Endothelial cell of umbilical vein (primary cell): Measurements from ENCODE around the gene HNRNPDL. TPM values are rescaled to one million over a fixed set of nuclear protein-coding genes. Genes with fewer than 3 reads are reported as not detected.
"Not testable (repeated sequence)": the region's sequence is repeated elsewhere in the genome, so short reads cannot be mapped to it uniquely, and the experiment has no call there.

ENCODE experiments used
- BruUV-seq: library from RNA; stranded (reverse); fragments of 400-500 nt; replicated peaks from 2 replicates; lab custom pipeline; 2021; lab: Mats Ljungman, UMichigan
- CTCF ChIA-PET: fragments of 300-600, 350-600 bp; sonication (Branson Sonifier 250); formaldehyde crosslinking; loops from one replicate; lab custom pipeline; 2021; ENCODE audit warnings: antibody characterized with exemption, inconsistent platforms; lab: Charles Lee
- POLR2A ChIA-PET: fragments of 300-600, 350-600 bp; sonication (Branson Sonifier 250); formaldehyde crosslinking; loops from one replicate; lab custom pipeline; 2021; ENCODE audit warnings: antibody characterized with exemption, inconsistent platforms; lab: Charles Lee
- DNase-seq: peaks from one replicate; pipeline ENCODE4 v3.0.0-alpha.2; 2011; ENCODE audit warnings: low read depth, low spot score
- FAIRE-seq: peaks from 2 replicates; lab custom pipeline; 2011; peaks lifted over from hg19 to GRCh38; lab: Jason Lieb, UNC
- H2AFZ ChIP-seq: 2 replicates; pipeline ENCODE4 v1.6.0; 2012; ENCODE audit warnings: low read depth, low read length, control low read depth, inconsistent platforms
- H3K27ac ChIP-seq: 2 replicates; pipeline ENCODE4 v1.5.1; 2011; ENCODE audit warnings: low read depth, mild to moderate bottlenecking, control low read depth, low read length, moderate library complexity; ENCODE audit not compliant: insufficient read depth
- H3K27me3 ChIP-seq, 2 experiments: 2 replicates each; pipeline versions ENCODE4 v1.6.0 to v1.6.1; 2011; ENCODE audit warnings: low read length in 2 of 2, mixed read lengths in 1 of 2; ENCODE audit not compliant: control insufficient read depth in 2 of 2, insufficient read depth in 2 of 2
- H3K36me3 ChIP-seq, 2 experiments: 2 replicates in 1 of 2; 3 replicates in 1 of 2; pipeline ENCODE4 v1.5.1; 2011; ENCODE audit warnings: low read length in 2 of 2, mild to moderate bottlenecking in 1 of 2, moderate library complexity in 1 of 2; ENCODE audit not compliant: control insufficient read depth in 2 of 2, insufficient read depth in 2 of 2; ENCODE audit errors: extremely low read depth in 1 of 2
- H3K4me1 ChIP-seq: 3 replicates; pipeline ENCODE4 v1.5.1; 2011; ENCODE audit warnings: mild to moderate bottlenecking, low read length; ENCODE audit not compliant: control insufficient read depth, insufficient read depth; ENCODE audit errors: extremely low read depth
- H3K4me2 ChIP-seq: 2 replicates; pipeline ENCODE4 v1.6.1; 2011; ENCODE audit warnings: low read length, control low read depth, mixed read lengths; ENCODE audit not compliant: insufficient read depth
- H3K4me3 ChIP-seq, 3 experiments: fragments of 200-600 bp in 1 of 3; sonication (generic), shearing (Covaris generic) in 1 of 3; replicated peaks in 1 of 3; 2 replicates each; pipeline ENCODE4 v1.5.1; 2011 to 2016; ENCODE audit warnings: control low read depth in 3 of 3, low read length in 3 of 3, mild to moderate bottlenecking in 2 of 3, inconsistent platforms in 1 of 3, low read depth in 1 of 3, moderate library complexity in 1 of 3; ENCODE audit not compliant: insufficient read depth in 1 of 3
- H3K79me2 ChIP-seq: 2 replicates; pipeline ENCODE4 v1.6.0; 2012; ENCODE audit warnings: low read length, inconsistent platforms; ENCODE audit not compliant: control insufficient read depth, insufficient read depth
- H3K9ac ChIP-seq: replicated peaks from 2 replicates; pipeline ENCODE3; 2011; ENCODE audit warnings: low read length, control low read depth; ENCODE audit not compliant: insufficient read depth; ENCODE audit errors: extremely low read depth
- H3K9me1 ChIP-seq: replicated peaks from 3 replicates; pipeline ENCODE4 v1.6.0; 2011; ENCODE audit warnings: mild to moderate bottlenecking, low read length; ENCODE audit not compliant: control insufficient read depth, insufficient read depth; ENCODE audit errors: extremely low read depth
- H3K9me3 ChIP-seq: replicated peaks from 2 replicates; pipeline ENCODE4 v1.5.1; 2012; ENCODE audit warnings: low read length, inconsistent platforms; ENCODE audit not compliant: control insufficient read depth, insufficient read depth
- H4K20me1 ChIP-seq: replicated peaks from 2 replicates; pipeline ENCODE3; 2011; ENCODE audit warnings: mild to moderate bottlenecking, low read length; ENCODE audit not compliant: control insufficient read depth, insufficient read depth; ENCODE audit errors: extremely low read depth
- FOS ChIP-seq: IDR thresholded peaks from 2 replicates; pipeline ENCODE4 v1.6.1; 2011; ENCODE audit warnings: mild to moderate bottlenecking, low read length, moderate library complexity, borderline replicate concordance; ENCODE audit not compliant: insufficient read depth
- GATA2 ChIP-seq: IDR thresholded peaks from 2 replicates; pipeline ENCODE4 v1.7.0; 2011; ENCODE audit warnings: low read depth, mild to moderate bottlenecking, moderate library complexity, mixed read lengths, low read length; ENCODE audit not compliant: insufficient read length, insufficient read depth
- MYC ChIP-seq: IDR thresholded peaks from one replicate; pipeline ENCODE4 v1.6.1; 2011; ENCODE audit warnings: mild to moderate bottlenecking, low read depth, low read length
- dilution Hi-C: fragments of 300-500 bp; cut with MboI; formaldehyde crosslinking; loops from one replicate; pipeline ENCODE4 v1.15.0; 2019; ENCODE audit warnings: low sequenced_read_pairs; ENCODE audit not compliant: extremely low pct_ligation_motif_present
- intact Hi-C: fragments of 100-400 bp; cut with micrococcal nuclease; formaldehyde crosslinking; loops from one replicate; pipeline ENCODE4 v1.10.0; 2022
- polyA plus RNA-seq, 4 experiments: library from polyadenylated mRNA; depleted of rRNA in 3 of 4; stranded (reverse) in 3 of 4; unstranded in 1 of 4; fragments of >200 nt; gene quantifications; 2 replicates each; pipeline versions ENCODE4 v1.2.1 to v1.2.3, GENCODE V29; 2011 to 2012; ENCODE audit warnings: missing spikeins in 1 of 4
- total RNA-seq: library from RNA; stranded (reverse); gene quantifications from 2 replicates; pipeline ENCODE4 v1.2.3, GENCODE V29; 2021

HNRNPDL gene
- total and polyA plus RNA-seq, 2 donors (not counting 3 experiments of a cell fraction or from before 2014, with no cell fraction given), result 160 to 292 TPM

- Histone ChIP-seq H3K4me1 (no peaks in the 10 kb centered on the region), H3K9ac (no peak overlapping the region), H2AFZ (no peak overlapping the region), H3K4me3 (no peak overlapping the region), H3K27ac (no peak overlapping the region), H3K27me3 (peaks cover 0 to 17% of the 10 kb centered on the region in 2 experiments), H3K4me2 (no peak overlapping the region), H3K79me2 (no peaks in the 10 kb centered on the region), H4K20me1 (no peaks in the 10 kb centered on the region), H3K9me1 (no peaks in the 10 kb centered on the region), H3K9me3 (no peaks in the 10 kb centered on the region), H3K36me3 (no peaks in the 10 kb centered on the region)
- no TSS peak for BruUV-seq
- FAIRE-seq (no peak), DNase-seq (no peak)
- intact Hi-C loops, result no loop called here
- TF ChIP-seq FOS (no peak), MYC (no peak), GATA2 (no peak)
- POLR2A ChIA-PET, result no interaction called here
- CTCF ChIA-PET, result interaction anchor here (2.0 kb wide), 1 partner anchor 13 kb away, joined by 5 read pairs; no protein-coding TSS in a partner anchor
- dilution Hi-C loops, result no loop called here
These were observed 14.3 kb downstream of the HNRNPDL start for GRCh38 chr4:82415922-82416365.

- H4K20me1 ChIP-seq, DNase-seq, dilution Hi-C loops, H3K9ac ChIP-seq, H3K36me3 ChIP-seq, H2AFZ ChIP-seq, BruUV-seq, H3K4me3 ChIP-seq, H3K4me2 ChIP-seq, H3K27ac ChIP-seq, H3K9me1 ChIP-seq, FAIRE-seq, H3K79me2 ChIP-seq, POLR2A ChIA-PET, H3K9me3 ChIP-seq, intact Hi-C loops, H3K4me1 ChIP-seq: not testable (repeated sequence)
- H3K27me3 ChIP-seq, result peaks cover 0 to 17% of the 10 kb centered on the region in 2 experiments
- CTCF ChIA-PET, result interaction anchor here (1.2 to 2.0 kb wide), 2 partner anchors 13 to 14 kb away, joined by 3 to 5 read pairs; no protein-coding TSS in a partner anchor
These were observed 15.2 kb downstream of the HNRNPDL start for GRCh38 chr4:82415061-82415460.
